Stimulated activated CD8-positive, alpha-beta memory T cell treated with anti-CD3 and anti-CD28 coated beads, Interleukin-15, amount 100 ng/mL, for 48 hours (primary cell): ENCODE results near the gene CPZ.

Experiments
- DNase-seq, 2 donors: peaks; one replicate each; pipeline ENCODE4 v3.0.0-alpha.2; 2020; ENCODE audit warnings: low read depth in 2 of 2

Gene CPZ

DNA sequence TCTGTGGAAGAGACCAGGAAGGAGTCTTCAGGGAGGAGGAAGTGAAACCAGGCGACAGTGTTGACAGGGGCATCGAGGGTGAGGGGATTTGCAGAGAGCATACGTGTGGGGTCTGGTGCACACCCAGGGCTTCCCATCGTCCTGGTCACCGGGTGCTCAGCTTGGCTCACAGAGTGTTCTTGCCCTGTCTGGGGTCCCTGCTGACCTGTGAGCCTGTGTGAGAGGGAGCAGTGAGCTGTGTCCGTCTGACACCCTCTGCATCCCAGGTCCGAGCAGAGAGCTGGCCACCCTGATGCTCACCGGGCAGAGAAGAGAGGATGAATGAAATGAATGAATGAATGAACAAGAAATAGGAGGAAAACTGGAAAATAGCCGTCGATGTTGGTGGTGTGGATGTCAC lies 46.5 kb downstream of the CPZ start:
- DNase-seq: no peak

DNA sequence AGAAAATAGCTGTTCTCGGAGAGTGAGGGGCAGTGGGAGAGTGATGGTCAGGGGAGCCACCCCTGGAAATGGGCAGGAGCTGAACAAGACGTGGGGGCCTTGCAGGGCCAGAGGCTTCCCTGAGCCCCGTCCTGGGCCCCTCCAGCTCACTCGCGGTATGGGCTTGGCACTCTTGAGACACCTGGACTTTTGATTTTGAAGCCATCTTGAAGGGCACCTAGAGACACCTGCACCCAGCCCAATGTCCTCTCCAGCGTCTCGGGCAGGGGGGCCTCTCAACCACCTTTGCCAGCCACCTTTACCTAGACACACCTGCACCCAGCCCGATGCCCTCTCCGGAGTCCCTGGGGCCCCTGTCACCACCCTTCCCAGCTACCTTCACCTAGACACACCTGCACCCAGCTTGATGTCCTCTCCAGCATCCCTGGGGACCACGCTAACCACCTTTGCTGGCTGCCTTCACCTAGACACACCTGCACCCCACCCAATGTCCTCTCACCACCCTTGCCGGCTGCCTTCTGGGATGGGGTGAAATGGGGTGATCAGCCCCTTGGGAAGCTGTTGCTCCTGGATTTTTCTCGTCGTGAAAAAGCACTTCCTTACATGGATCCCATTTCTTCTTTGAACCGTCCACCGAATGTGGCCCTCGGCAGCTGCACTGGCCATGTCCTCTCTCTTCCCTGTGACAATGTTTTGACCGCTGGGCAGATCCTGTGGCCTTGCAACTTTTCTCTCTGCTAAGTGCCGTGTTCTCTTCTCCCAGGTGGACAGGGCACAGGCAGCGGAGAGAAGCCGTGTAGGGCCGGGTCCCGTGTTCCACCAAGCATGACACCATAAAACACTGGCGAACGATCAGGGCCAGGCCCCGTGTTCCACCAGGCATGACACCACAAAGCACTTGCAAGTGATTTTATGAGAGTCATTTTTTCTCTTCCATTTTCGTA lies 47.5 kb downstream of the CPZ start:
- DNase-seq: no peak

DNA sequence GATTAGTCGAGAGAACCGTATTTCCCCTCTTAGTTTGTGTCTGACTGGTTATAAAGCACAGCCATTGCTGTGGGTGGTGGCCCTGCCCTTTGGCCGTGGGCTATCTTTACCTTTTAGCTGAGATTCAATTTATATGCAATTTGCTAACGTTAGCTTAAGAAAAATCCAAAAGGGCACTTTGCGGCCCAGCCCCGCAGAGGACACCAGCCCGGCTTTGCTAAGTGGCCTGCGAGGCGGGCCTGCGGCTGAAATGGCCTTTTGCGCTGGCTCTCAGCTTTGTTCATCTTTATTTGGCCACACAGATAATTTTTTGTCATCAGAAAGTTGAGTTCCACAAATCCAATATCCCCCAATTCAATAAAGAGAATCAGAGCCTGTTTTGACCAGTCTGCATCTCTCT lies 48.3 kb downstream of the CPZ start:
- no peak for DNase-seq

DNA sequence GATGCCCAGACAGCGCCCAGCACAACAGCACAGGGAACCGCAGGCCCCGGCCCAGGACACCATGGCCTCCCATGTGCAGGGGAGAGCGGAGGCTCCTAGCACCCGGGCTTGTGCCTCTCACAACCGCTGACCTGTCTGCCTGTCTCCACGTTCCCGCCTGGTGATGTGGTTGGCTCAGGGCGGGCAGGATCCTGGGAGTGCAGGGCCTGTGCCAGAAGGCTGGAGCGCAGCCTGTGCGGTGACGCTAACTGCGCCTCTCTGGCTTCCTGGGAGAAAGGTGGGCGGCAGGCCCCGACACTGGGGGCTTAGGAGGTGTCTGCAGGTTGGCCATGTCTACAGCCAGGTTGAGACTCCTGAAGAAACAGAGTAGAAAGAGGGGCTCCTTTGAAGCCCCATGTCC lies 48.7 kb downstream of the CPZ start:
- DNase-seq: no peak

DNA sequence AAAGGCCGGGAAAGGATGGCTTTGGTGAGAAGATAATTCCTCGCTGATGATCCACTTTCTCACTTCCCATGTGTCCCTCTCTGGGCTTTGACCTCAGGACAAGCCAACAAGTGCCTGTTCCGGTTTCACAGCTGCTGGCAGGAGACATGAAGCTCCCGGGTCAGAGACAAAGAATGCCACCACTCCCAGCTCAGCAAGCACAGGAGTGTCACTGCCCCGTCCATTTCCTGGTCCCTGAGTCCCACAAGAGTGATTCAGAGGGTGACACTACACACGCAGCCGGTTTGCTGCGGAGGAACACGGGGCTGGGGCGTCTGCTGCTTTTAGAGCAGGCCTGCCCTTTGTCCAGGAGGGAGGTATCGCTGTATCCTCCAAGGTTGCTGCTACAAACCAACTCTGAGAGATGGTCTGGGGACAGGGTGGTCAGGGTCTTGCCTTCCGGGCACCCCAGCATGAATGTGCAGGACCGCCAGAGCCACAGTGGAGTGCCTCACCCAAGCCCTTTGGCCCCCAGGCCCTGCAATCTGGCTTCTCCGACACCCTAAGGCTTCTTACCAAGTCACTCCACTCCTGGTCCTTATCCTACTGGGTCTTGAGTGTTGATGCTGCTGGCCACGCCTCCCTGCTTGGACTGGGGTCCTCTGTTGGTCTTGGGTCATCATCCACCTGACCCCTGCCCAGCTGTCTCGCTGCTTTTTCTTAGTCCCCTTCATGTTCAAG lies 49.5 kb downstream of the CPZ start:
- no peak for DNase-seq

DNA sequence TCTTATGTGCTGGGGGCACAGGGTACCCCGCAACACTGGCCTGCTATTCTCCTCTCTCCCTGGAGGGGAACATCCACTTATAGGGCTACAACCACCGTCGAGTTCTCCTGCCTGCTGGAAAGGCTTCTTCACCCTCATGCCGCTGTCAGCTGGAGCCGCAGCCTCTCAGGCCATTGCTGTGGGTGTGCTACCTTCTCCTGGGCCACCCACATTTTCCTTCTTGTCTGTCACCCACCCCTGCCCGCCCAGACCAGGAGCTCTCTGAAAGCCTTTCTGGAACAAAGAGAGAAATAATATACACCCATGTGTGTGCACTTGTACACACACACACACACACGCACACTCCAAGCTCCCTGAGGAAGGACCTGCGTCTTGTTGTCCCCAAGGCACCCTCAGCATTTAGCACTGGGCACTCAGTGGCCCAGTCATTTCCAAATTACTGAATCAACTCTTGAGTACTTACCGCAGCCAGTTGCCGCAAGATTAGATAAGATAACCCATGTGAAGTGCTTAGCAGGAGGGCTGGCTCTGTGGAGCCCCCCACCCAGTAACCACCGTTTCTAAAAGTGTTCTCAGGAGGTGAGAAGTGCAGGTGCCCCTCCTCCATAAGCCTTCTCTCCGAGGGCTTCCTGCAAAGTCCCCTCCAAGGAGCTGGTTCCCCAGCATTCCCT lies 50.2 kb downstream of the CPZ start:
- DNase-seq: no peak

DNA sequence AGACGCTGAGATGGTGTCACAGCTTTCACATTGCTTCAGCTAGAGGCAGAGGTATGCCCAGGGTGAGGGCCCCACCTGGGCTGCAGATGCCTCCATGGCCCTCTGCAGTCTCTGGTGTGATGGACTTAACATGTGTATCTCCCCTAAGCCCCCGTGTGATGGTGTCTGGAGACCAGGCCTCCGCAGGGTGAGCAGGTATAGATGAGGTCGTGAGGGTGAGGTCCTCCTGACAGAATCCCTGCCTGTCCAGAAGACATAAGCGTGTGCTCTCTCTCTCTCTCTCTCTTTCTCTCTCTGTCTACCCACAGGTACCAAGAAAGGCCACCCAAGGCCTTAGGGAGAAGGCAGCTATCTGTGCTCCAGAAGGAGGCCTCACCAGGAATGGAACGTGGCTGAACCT lies 50.9 kb downstream of the CPZ start:
- no peak for DNase-seq

DNA sequence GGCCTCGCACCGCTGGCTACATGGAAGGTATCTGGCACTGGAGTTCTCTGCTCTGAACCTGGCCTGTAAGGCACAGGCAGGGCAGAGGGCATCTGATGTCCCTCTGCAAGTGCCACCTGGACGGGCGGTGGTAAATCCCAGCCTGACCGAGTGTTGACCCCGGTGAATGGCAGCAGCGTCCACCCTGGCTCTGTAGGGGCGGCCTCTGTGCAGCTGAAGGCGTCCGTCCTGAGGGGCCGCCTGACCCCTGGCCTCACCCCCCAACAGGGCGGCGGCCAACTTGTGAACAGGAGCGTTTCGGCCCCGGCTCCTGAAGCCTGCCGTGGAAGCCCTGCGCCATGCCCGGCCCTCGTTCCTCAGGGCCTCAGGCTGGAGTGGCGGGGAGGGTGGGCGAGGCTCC lies 51.4 kb downstream of the CPZ start:
- DNase-seq: no peak

DNA sequence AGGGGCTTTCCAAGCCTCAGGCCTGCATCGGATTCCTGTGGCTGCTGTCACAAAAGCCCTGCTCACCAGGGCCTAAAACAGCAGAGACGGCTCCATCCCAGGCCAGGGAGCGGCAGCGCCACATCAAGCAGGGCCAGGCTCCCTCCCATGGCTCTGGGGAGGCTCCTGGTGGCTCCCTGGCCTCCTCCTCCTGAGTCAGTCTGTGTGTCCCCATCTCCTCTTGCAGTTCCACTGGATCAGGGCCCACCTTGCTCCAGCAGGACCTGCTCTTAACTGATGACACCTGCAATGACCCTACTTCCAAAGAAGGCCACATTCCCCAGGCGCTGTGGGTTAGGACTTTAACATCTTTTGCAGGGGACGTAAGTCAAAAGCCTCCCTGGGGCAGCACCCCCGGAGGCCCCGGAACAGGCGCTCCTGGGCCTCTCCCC lies 51.9 kb downstream of the CPZ start:
- no peak for DNase-seq

DNA sequence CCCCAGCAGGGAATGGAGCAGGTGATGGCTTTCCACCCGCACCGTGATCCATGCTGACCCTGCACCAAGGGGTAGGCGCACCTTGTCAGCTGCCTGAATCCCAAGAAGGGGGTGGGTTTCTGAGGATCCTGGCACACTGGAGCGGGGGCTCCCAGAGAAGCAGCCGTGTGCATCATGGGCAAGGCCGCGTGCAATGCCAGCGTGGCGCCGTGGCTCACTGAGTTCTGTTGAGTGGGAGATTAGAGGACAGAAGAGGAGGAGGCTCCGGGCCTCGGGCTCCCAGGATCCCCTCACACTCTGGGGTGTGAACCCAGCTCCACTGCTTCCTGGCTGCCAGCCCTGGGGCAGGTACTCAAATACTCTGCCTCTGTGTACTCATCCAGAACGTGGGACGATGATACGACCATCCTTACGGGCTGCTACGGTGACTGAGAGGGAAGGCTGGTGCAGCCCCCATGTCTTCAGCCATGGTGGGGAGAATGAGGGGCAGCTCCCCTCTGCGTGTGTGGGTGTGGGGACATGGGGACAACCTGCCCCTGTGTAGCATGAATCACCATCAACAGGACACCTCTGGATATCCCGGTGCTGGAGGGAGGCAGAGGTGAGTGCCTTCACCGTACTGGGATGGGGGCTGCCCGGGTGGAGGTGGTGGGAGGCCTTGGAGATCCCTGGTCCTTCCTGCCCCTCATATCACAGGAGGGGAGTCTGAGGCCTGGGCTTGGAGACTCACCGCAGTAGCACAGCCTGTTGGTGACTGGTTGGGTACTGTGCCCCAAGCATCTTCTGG lies 52.6 kb downstream of the CPZ start:
- no peak for DNase-seq

DNA sequence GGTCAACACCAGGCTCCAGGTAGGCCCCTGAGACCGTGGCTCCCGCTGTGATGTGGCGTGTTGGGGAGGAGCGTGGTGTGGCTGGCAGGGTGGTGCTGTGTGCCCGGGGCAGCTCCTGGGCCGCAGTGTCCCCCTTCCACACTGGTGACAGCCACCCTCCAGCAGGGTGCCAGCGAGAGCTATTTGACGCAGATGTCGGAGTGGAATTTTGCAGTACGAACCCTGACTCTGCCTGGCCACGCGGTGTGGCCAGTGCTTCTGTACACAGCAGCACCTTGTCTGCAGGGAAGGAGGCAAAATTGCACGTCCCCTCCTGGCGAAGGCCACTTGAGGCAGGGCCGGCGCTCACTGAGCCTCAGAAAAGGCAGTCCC lies 53.2 kb downstream of the CPZ start:
- DNase-seq: no peak

DNA sequence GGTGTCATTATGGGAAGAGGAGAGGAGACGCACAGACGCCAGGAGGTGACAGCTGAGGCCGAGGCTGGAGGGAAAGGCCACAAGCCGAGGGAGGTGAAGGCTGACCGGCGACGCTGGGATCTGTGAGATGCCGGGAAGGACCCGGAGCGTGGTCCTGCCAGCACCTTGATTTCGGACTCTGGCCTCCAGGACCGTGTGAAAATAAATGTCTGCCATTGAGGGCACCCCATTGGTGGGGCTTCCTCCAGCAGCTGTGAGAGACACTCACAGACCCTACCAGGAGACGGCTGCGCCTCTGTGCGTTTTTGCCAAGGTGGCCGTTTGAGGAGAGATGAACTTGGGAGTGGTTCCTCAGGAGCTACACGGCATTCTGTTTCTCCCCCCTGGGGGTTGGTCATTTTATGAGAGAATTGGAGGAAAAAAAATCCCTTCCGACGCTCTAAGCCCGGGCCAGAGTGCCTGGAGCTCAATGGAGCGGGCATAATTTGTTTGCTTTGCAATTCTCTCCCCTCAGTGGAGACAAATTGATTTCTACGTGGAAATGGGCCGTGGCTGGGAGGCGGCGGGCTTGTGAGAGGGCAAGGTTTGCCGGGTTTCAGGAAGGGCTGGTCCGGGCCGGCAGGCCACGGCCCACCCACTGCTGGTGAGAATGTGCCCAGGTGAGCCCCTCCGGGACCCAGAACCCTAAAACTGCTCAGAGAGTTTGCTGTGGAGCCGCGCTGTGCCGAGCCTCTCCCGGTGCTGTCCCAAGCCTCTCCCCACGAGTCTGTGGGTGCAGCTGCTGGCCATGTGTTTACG lies 53.9 kb downstream of the CPZ start:
- DNase-seq: no peak

DNA sequence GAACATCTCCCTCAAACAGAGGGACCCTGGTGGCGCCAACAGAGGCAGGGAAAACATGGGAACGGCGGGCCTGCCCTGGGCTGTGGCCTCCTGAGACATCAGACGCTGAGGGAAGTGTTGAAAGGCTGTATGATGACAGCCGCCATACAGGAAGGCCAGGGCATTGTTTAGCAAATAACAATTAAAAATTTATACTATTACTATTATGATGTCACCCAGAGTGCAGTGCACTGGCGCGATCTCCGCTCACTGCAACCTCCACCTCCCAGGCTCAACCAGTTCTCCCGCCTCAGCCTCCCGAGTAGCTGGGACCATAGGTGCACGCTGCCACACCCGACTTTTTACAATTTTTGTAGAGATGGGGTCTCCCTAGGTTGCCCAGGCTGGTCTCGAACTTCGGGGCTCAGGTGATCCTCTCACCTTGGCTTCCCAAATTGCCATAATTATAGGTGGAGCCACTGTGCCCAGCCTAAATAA lies 54.6 kb downstream of the CPZ start:
- no peak for DNase-seq

DNA sequence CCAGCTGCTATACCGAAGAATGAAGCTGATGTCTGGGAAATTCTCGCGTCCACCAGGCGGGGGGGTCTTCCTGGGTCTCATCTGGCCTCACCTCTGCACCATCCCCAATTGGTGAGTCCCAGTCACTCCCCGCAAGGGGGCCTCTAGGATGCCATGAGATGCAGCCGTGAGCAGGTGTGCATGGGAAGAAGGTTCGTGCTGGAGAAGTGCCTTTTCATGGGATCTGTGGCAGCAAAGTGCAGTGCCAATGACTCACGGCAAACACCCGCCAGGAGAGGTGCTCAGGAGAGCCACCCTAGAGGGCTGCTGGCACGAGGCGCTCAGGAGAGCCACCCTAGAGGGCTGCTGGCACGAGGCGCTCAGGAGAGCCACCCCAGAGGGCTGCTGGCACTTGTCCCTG lies 55.1 kb downstream of the CPZ start:
- no peak for DNase-seq

DNA sequence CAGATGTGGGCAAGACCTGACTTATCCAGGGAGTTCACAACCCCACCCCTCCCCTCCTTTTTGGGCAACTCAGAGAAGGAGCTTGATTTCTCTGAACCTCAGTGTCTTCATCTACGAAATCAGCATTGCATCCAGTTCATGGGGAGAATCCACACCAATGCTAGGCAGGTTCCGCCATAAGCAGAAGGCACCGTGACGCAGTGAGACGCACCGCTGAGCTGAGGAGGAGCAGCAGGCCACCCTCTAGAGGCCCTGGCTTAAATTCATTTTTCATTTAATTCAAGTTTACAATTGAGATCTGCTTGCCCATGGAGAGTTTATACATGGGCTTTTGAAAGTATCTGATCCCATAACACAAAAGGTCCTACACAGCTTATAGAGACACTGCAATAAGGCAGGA lies 55.7 kb downstream of the CPZ start:
- DNase-seq: no peak

DNA sequence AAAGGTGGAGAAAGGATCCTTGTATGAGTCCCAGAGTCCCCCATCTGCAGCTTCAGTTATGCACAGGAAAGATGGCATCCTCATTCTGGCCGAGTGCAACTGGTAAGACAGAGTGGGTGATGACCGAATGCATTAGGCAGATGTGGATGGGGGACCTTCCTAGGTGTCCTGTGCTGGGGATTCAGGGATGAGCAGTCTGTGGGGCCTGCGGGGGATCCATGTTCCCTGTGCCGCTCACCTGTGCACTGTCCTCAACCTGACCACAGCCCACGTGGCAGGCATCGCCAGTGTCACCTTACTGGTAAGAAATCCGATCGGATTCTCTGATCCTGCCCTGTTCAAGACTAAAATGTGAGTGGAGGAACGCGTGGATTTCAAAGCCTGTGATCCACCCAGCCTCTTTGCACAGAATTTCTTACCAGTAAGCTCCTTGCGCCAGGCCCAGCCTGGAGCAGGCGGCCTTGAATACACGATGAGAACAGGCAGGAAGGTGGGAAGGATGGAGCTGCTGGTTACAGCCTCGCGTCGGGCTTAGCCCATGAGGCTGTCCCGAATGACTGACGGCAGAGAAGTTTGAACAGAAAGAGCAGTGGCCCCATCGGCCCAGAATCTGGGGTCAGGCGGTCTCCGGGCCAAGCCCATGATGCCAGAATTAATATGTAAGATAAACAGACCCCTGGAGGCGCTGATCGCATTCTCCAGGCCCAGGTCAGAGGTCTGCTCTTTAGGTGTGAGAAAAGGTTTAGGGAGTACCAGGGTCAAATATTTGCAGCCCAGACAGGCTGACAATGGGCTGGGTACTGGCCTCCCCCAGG lies 56.5 kb downstream of the CPZ start:
- no peak for DNase-seq

DNA sequence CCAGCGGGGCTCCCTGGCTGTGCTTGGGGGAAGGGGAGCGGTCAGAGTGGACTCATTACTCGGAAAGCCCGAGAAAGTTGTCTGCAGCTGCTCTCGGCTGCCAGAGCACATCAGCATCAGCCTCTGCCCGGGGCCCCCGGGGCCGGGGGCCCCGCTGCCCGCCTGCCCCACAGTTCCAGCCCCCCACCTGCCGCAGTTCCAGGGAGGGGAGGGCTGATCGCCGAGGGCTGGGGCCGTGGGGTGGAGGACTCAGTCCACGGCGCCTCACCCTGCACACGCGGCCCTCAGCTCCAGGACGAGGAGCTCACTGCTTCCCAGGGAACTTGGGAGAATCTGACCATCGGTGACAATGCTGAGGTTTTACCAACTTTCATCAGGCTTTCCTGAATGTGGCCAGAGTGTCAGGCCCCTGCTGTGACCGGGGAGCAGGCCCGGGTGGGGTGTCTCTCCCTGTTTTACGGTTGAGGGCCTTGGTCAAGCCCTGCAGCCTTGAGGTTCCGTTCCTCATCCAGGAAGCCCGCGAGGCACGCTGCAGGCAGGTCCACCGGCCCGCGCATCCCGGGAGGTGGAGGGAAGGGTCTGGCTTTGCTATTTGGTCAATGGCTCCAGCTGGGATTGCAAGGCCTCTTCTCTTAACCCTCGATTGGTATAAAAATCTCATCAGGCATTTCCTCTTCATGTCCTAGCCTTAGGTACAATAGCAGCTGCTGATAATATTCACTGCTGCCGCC lies 57.2 kb downstream of the CPZ start:
- no peak for DNase-seq

DNA sequence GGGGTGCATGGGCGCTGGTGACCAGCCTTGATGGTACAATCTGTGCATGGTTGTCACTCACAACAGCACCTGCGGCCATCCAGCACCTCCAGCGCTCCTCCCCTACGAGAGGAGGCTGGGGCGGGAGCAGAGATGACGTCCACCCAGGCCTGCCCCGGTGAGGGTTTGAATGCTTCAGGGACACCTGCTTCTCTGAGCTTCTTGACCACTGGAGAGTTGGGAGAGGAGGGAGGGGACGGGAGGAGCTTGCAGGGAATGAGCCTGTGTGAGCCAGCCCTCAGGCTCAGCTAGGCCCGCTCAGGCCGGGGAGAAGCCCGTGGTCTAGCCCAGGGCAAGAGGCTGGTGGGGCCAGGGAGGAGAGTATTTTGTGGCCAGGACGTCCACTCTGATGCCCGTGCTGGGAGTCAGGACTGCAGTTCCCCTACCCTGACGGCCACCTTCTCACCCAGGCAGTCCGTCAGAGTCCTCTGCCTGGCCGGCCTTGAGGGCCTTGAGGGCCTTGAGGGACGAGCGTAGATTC lies 59.2 kb downstream of the CPZ start:
- DNase-seq: no peak
